K562 (cell line): ENCODE results near the gene BCAS4. TPM values are rescaled to one million over a fixed set of nuclear protein-coding genes. Genes with fewer than 3 reads are reported as not detected.

Source experiments
- LARP7 ChIP-seq: fragments of 450-650 bp; IDR thresholded peaks from 2 replicates; pipeline ENCODE4 v1.6.1; 2016
- MAZ ChIP-seq, 2 experiments: fragments of 450-650 bp in 1 of 2; sonication (generic) in 1 of 2; formaldehyde crosslinking; IDR thresholded peaks in 1 of 2; conservative IDR thresholded peaks in 1 of 2; 2 replicates each; pipeline versions ENCODE4 v1.4.0 to v1.5.0; 2020; ENCODE audit warnings: mild to moderate bottlenecking in 1 of 2, missing genetic modification reagents in 1 of 2
- NCOA4 ChIP-seq: fragments of 450-650 bp; IDR thresholded peaks from 2 replicates; pipeline ENCODE4 v1.6.1; 2018; ENCODE audit warnings: mild to moderate bottlenecking; ENCODE audit not compliant: partially characterized antibody
- SMAD4 ChIP-seq: fragments of 250-450 bp; sonication (Bioruptor Pico); conservative IDR thresholded peaks from 2 replicates; pipeline ENCODE4 v1.8.0; 2021; ENCODE audit warnings: inconsistent platforms, mild to moderate bottlenecking, moderate library complexity
- TCF3 ChIP-seq: sonication (generic); formaldehyde crosslinking; IDR thresholded peaks from 2 replicates; pipeline ENCODE4 v1.4.0; 2020; ENCODE audit warnings: mild to moderate bottlenecking, missing genetic modification reagents
- polyA plus RNA-seq, 8 experiments: library from polyadenylated mRNA; depleted of rRNA in 4 of 8; stranded (reverse) in 5 of 8; unstranded in 3 of 8; fragments of >200 nt; fragmentation: Nextera tagmentation in 2 of 8; fragmentation: Illumina TruSeq in 1 of 8; extraction: Ambion mirVana in 2 of 8; extraction: Trizol in 1 of 8; gene quantifications; 2 replicates each; pipeline versions ENCODE4 v1.2.1 to v1.2.3, GENCODE V29; 2011 to 2014; ENCODE audit warnings: inconsistent platforms in 1 of 8, missing spikeins in 1 of 8
- total RNA-seq, 7 experiments: library from RNA; depleted of rRNA in 6 of 7; stranded (reverse); fragments of >200 nt in 6 of 7; fragmentation: Illumina TruSeq in 2 of 7; extraction: Trizol in 2 of 7; gene quantifications; 2 replicates each; pipeline versions ENCODE4 v1.2.1 to v1.2.3, GENCODE V29; 2011 to 2021; ENCODE audit warnings: low replicate concordance in 1 of 7
- TF ChIP-seq, protein P1 (sequence below), 2 experiments: fragments of 450-650 bp; IDR thresholded peaks; 2 replicates each; pipeline ENCODE4 v1.6.1; 2016; ENCODE audit warnings: mild to moderate bottlenecking in 2 of 2, borderline replicate concordance in 1 of 2, low read depth in 1 of 2, moderate library complexity in 1 of 2
- TF ChIP-seq, protein P2 (sequence below): fragments of 450-650 bp; formaldehyde crosslinking; conservative IDR thresholded peaks from 2 replicates; pipeline ENCODE4 v1.4.0; 2022; ENCODE audit warnings: mild to moderate bottlenecking, missing genetic modification characterization
- TF ChIP-seq, protein P3 (sequence below), 2 experiments: fragments of 450-650 bp in 1 of 2; IDR thresholded peaks; 2 replicates each; pipeline ENCODE4 v1.6.1; 2011 to 2017; ENCODE audit warnings: low read depth in 2 of 2, antibody characterized with exemption in 1 of 2, borderline replicate concordance in 1 of 2, low read length in 1 of 2, mild to moderate bottlenecking in 1 of 2, mixed read lengths in 1 of 2; ENCODE audit not compliant: control insufficient read depth in 1 of 2

BCAS4 gene
- total and polyA plus RNA-seq, 9 of the 15 experiments (the other 6 are each of a cell fraction or from before 2014, with no cell fraction given) = 0.15 to 2.3 (median 0.47) TPM

DNA sequence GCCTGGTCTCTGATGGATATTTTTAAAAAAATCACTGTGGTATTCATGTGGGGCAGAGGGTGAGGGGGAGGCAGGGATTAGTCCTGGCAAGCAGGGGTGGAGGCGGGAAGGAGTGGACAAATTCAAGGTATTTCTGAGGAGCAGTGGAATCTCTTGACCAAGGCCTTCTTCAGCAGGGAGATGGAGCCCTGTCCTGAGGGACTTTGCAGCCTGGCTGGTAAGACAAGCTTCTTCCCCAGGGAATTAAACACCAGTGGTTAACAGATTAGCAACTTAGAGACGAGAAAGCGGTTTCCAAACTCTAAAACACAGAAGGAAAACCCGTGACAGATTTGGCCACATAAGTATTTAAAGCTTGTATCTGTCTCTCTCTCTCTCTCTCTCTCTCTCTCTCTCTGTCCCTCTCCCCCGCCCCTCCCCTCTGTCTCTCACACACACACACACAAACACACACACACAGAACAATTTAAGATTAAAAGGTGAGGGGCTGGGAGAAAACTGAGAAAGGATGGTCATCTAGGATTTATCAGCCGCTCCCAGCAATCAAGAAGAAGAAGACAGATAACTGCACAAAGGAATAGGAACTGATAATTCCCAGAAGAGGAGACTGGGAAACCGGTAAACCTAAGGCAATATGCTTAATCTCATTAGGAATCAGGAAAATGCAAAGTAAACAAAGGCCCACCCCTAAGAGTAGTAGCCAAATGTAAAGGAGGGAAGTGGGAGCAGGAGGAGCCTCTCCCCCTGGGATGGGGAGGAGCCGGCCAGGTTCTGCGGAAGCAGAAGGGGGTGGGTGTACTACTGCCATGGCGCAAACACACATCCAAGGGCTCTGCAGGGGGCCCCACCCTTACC is 27.7 kb upstream of the BCAS4 start (continued):
- peak in 1 of 2 experiments; percentile 28; a peak in 1 of 4 replicates for TF ChIP-seq MAZ (CRISPR knock-in tag; conservative IDR thresholded peaks at IDR 0.05 in 1 of 2, IDR thresholded peaks at IDR 0.05 in 1 of 2)
- TF ChIP-seq, protein P1, sequence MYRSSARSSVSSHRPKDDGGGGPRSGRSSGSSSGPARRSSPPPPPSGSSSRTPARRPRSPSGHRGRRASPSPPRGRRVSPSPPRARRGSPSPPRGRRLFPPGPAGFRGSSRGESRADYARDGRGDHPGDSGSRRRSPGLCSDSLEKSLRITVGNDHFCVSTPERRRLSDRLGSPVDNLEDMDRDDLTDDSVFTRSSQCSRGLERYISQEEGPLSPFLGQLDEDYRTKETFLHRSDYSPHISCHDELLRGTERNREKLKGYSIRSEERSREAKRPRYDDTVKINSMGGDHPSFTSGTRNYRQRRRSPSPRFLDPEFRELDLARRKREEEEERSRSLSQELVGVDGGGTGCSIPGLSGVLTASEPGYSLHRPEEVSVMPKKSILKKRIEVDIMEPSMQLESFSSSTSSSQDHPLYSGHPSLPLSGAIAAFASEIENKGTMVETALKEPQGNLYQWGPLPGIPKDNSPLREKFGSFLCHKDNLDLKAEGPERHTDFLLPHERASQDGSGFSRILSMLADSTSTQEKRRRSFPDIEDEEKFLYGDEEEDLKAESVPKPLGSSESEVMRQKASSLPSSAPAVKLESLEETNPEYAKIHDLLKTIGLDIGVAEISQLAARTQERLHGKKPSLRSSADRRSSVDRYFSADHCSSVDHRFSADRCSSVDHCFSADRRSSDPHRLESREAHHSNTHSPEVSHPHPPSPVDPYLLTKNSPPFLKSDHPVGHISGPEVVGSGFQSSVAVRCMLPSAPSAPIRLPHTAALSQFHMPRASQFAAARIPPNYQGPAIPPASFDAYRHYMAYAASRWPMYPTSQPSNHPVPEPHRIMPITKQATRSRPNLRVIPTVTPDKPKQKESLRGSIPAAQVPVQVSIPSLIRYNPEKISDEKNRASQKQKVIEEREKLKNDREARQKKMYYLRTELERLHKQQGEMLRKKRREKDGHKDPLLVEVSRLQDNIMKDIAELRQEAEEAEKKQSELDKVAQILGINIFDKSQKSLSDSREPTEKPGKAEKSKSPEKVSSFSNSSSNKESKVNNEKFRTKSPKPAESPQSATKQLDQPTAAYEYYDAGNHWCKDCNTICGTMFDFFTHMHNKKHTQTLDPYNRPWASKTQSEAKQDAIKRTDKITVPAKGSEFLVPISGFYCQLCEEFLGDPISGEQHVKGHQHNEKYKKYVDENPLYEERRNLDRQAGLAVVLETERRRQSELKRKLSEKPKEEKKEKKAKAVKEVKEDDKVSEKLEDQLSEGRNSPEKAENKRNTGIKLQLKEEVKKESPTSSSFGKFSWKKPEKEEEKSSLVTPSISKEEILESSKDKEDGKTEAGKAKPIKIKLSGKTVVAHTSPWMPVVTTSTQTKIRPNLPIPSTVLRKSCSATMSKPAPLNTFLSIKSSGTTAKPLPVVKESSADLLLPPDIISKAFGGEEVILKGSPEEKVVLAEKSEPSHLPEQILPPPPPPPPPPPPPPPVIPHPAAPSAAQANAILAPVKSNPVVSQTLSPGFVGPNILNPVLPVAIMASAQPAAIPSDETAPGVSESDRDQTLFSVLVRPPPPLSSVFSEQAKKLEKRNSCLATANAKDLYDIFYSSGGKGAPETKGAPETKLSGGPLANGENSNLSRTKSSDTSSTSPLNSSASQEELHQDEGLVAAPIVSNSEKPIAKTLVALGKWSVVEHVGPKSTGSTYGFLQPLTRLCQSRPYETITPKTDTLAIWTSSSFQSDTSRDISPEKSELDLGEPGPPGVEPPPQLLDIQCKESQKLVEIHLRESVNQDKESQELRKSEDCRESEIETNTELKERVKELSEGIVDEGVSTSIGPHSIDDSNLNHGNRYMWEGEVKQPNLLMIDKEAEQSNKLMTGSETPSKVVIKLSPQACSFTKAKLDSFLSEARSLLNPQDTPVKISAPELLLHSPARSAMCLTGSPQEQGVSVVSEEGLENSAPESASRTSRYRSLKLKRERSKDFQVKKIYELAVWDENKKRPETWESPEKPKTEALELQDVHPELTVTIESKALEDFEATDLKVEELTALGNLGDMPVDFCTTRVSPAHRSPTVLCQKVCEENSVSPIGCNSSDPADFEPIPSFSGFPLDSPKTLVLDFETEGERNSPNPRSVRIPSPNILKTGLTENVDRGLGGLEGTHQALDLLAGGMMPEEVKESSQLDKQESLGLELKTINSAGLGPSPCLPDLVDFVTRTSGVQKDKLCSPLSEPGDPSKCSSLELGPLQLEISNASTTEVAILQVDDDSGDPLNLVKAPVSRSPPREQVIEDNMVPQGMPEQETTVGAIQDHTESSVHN (IDR thresholded peaks at IDR 0.05; ENCODE audit: borderline replicate concordance in 1 of 2, low read depth in 1 of 2) = 0 out of 4 replicates have a peak, but pooled peaks of 1 of the 2 experiments have one; percentile 25
- TF ChIP-seq, protein P2, sequence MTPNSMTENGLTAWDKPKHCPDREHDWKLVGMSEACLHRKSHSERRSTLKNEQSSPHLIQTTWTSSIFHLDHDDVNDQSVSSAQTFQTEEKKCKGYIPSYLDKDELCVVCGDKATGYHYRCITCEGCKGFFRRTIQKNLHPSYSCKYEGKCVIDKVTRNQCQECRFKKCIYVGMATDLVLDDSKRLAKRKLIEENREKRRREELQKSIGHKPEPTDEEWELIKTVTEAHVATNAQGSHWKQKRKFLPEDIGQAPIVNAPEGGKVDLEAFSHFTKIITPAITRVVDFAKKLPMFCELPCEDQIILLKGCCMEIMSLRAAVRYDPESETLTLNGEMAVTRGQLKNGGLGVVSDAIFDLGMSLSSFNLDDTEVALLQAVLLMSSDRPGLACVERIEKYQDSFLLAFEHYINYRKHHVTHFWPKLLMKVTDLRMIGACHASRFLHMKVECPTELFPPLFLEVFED = peak; percentile 71; the same call in 1 of the 2 replicates
- TF ChIP-seq, protein P3, sequence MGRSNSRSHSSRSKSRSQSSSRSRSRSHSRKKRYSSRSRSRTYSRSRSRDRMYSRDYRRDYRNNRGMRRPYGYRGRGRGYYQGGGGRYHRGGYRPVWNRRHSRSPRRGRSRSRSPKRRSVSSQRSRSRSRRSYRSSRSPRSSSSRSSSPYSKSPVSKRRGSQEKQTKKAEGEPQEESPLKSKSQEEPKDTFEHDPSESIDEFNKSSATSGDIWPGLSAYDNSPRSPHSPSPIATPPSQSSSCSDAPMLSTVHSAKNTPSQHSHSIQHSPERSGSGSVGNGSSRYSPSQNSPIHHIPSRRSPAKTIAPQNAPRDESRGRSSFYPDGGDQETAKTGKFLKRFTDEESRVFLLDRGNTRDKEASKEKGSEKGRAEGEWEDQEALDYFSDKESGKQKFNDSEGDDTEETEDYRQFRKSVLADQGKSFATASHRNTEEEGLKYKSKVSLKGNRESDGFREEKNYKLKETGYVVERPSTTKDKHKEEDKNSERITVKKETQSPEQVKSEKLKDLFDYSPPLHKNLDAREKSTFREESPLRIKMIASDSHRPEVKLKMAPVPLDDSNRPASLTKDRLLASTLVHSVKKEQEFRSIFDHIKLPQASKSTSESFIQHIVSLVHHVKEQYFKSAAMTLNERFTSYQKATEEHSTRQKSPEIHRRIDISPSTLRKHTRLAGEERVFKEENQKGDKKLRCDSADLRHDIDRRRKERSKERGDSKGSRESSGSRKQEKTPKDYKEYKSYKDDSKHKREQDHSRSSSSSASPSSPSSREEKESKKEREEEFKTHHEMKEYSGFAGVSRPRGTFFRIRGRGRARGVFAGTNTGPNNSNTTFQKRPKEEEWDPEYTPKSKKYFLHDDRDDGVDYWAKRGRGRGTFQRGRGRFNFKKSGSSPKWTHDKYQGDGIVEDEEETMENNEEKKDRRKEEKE (IDR thresholded peaks at IDR 0.05; ENCODE audit: borderline replicate concordance in 1 of 2, control insufficient read depth in 1 of 2, low read depth in 2 of 2, low read length in 1 of 2) = peak in 1 of 2 experiments; percentile 71; a peak in 2 of 4 replicates
- peak; percentile 77 for TF ChIP-seq NCOA4
- TF ChIP-seq LARP7 = peak; percentile 33; the same call in 1 of the 2 replicates
- 0 out of 2 replicates have a peak, but pooled peaks have one; percentile 23 for TF ChIP-seq SMAD4 (CRISPR knock-in tag)
- TF ChIP-seq TCF3 (CRISPR knock-in tag) = peak; percentile 22; the same call in 1 of the 2 replicates
